ENCODE results near the gene CD14.
"Not testable (repeated sequence)": the region's sequence is repeated elsewhere in the genome, so short reads cannot be mapped to it uniquely, and the experiment has no call there.

GRCh38 chr5:140623061-140623460 is 9.9 kb downstream of the CD14 start:
- TF ChIP-seq POLR2A, CTCF (IDR thresholded peaks at IDR 0.05): not testable (repeated sequence)
